HCT116 (cell line): ENCODE results near the gene RRAGB. TPM values are rescaled to one million over a fixed set of nuclear protein-coding genes. Genes with fewer than 3 reads are reported as not detected.

Experiments
- ATAC-seq: fragments of 200-7000 bp; cut with Tn5 transposase; 2 replicates; pipeline ENCODE4 v1.9.1; 2020; ENCODE audit warnings: mild to moderate bottlenecking, moderate library complexity
- BruUV-seq: library from RNA; stranded (reverse); fragments of 400-500 nt; replicated peaks from 2 replicates; lab custom pipeline; 2021; lab: Mats Ljungman, UMichigan
- CTCF ChIA-PET: fragments of 300-600 bp; sonication (Branson Sonifier 250); formaldehyde crosslinking; loops from one replicate; lab custom pipeline; 2021; ENCODE audit warnings: antibody characterized with exemption; lab: Charles Lee
- POLR2A ChIA-PET: fragments of 300-600, 350-600 bp; sonication (Branson Sonifier 250); formaldehyde crosslinking; loops from one replicate; lab custom pipeline; 2021; ENCODE audit warnings: antibody characterized with exemption; lab: Charles Lee
- RAD21 ChIA-PET, 2 experiments: fragments of 300-600 bp; sonication (Branson Sonifier 250); formaldehyde crosslinking; loops; one replicate each; lab custom pipeline; 2023; ENCODE audit warnings: low total read pairs in 2 of 2; ENCODE audit not compliant: uncharacterized antibody in 2 of 2, unreplicated experiment in 2 of 2, low non-redundant PET in 1 of 2; lab: Charles Lee
- DNase-seq: peaks from one replicate; pipeline ENCODE4 v3.0.0-alpha.2; 2010; ENCODE audit warnings: low read depth, low spot score
- H2AFZ ChIP-seq: fragments of 200-600 bp; shearing (Covaris generic), sonication (generic); 2 replicates; pipeline ENCODE4 v1.6.1; 2017; ENCODE audit warnings: low read depth, mixed run types, mixed read lengths, antibody characterized with exemption, low read length; ENCODE audit not compliant: poor library complexity, severe bottlenecking
- H3K27ac ChIP-seq: 2 replicates; pipeline ENCODE4 v1.5.1; 2012; ENCODE audit warnings: low read depth, low read length
- H3K27me3 ChIP-seq: fragments of 200-600 bp; sonication (generic); 2 replicates; pipeline ENCODE4 v1.6.1; 2016; ENCODE audit warnings: mixed run types, low read length, mixed read lengths; ENCODE audit not compliant: insufficient read depth
- H3K36me3 ChIP-seq, 2 experiments: fragments of 200-500 bp in 1 of 2; fragments of 200-600 bp in 1 of 2; sonication (Bioruptor generic) in 1 of 2; sonication (generic) in 1 of 2; 2 replicates each; pipeline versions ENCODE4 v1.5.1 to v1.6.1; 2014 to 2016; ENCODE audit warnings: low read length in 2 of 2, inconsistent platforms in 1 of 2, mixed read lengths in 1 of 2, mixed run types in 1 of 2; ENCODE audit not compliant: insufficient read depth in 2 of 2, control insufficient read depth in 1 of 2
- H3K4me1 ChIP-seq, 2 experiments: fragments of 200-600 bp in 1 of 2; sonication (generic) in 1 of 2; 2 replicates each; pipeline versions ENCODE4 v1.5.1 to v1.6.1; 2012 to 2017; ENCODE audit warnings: low read length in 2 of 2, inconsistent platforms in 1 of 2, mild to moderate bottlenecking in 1 of 2, mixed read lengths in 1 of 2, mixed run types in 1 of 2, moderate library complexity in 1 of 2; ENCODE audit not compliant: insufficient read depth in 2 of 2, control insufficient read depth in 1 of 2
- H3K4me2 ChIP-seq: fragments of 200-600 bp; sonication (generic); 2 replicates; pipeline ENCODE4 v1.6.1; 2017; ENCODE audit warnings: mixed run types, low read length, mixed read lengths
- H3K4me3 ChIP-seq, 2 experiments: fragments of 200-600 bp in 1 of 2; sonication (generic) in 1 of 2; replicated peaks in 1 of 2; 2 replicates each; pipeline ENCODE4 v1.5.1; 2011 to 2016; ENCODE audit warnings: low read length in 2 of 2, control low read depth in 1 of 2, low read depth in 1 of 2, mild to moderate bottlenecking in 1 of 2, mixed read lengths in 1 of 2, mixed run types in 1 of 2
- H3K79me2 ChIP-seq: fragments of 200-600 bp; sonication (generic); 2 replicates; pipeline ENCODE4 v1.6.1; 2017; ENCODE audit warnings: mild to moderate bottlenecking, mixed run types, low read length, moderate library complexity, mixed read lengths; ENCODE audit not compliant: insufficient read depth
- H3K9ac ChIP-seq: fragments of 200-600 bp; sonication (generic); 2 replicates; pipeline ENCODE4 v1.6.1; 2016; ENCODE audit warnings: low read length, mixed read lengths
- H3K9me2 ChIP-seq: fragments of 200-600 bp; sonication (generic), shearing (Covaris generic); 2 replicates; pipeline ENCODE4 v1.6.1; 2017; ENCODE audit warnings: mixed run types, mild to moderate bottlenecking, moderate library complexity; ENCODE audit not compliant: insufficient read depth
- H3K9me3 ChIP-seq, 2 experiments: fragments of 200-500 bp in 1 of 2; fragments of 200-600 bp in 1 of 2; sonication (Bioruptor generic) in 1 of 2; sonication (generic) in 1 of 2; 2 replicates each; pipeline ENCODE4 v1.6.1; 2014 to 2017; ENCODE audit warnings: low read length in 2 of 2, mixed read lengths in 2 of 2, inconsistent platforms in 1 of 2, low read depth in 1 of 2, mild to moderate bottlenecking in 1 of 2, mixed run types in 1 of 2, moderate library complexity in 1 of 2; ENCODE audit not compliant: control insufficient read depth in 1 of 2, insufficient read depth in 1 of 2
- H4K20me1 ChIP-seq: fragments of 200-600 bp; sonication (generic), shearing (Covaris generic); 2 replicates; pipeline ENCODE4 v1.6.1; 2017; ENCODE audit warnings: mixed run types, mild to moderate bottlenecking, moderate library complexity; ENCODE audit not compliant: insufficient read depth
- CBX3 ChIP-seq: IDR thresholded peaks from 2 replicates; pipeline ENCODE4 v1.6.1; 2012; ENCODE audit warnings: low read depth
- CEBPB ChIP-seq: IDR thresholded peaks from 2 replicates; pipeline ENCODE4 v1.6.1; 2012; ENCODE audit warnings: low read depth
- EGR1 ChIP-seq: IDR thresholded peaks from 2 replicates; pipeline ENCODE4 v1.6.1; 2012; ENCODE audit warnings: low read depth
- ELF1 ChIP-seq: IDR thresholded peaks from 2 replicates; pipeline ENCODE4 v1.6.1; 2012; ENCODE audit warnings: low read depth, borderline replicate concordance
- POLR2A ChIP-seq: IDR thresholded peaks from 2 replicates; pipeline ENCODE4 v1.7.0; 2011; ENCODE audit warnings: borderline replicate concordance; ENCODE audit not compliant: insufficient read depth, insufficient read length; ENCODE audit errors: extremely low read depth
- RAD21 ChIP-seq: IDR thresholded peaks from 2 replicates; pipeline ENCODE4 v1.6.1; 2012; ENCODE audit warnings: low read depth, mild to moderate bottlenecking
- SIN3A ChIP-seq: IDR thresholded peaks from 2 replicates; pipeline ENCODE4 v1.6.1; 2012; ENCODE audit warnings: low read depth
- SP1 ChIP-seq: IDR thresholded peaks from 2 replicates; pipeline ENCODE4 v1.6.1; 2012; ENCODE audit warnings: low read depth
- TCF7L2 ChIP-seq: IDR thresholded peaks from 2 replicates; pipeline ENCODE4 v1.7.0; 2011; ENCODE audit warnings: borderline replicate concordance, inconsistent platforms; ENCODE audit not compliant: insufficient read depth, insufficient read length; ENCODE audit errors: extremely low read depth
- YY1 ChIP-seq: IDR thresholded peaks from 2 replicates; pipeline ENCODE4 v1.6.1; 2011; ENCODE audit warnings: low read length, low read depth, moderate library complexity, mild to moderate bottlenecking; ENCODE audit not compliant: insufficient replicate concordance; ENCODE audit errors: extremely low read depth
- ZFX ChIP-seq: fragments of 450-650 bp; IDR thresholded peaks from 2 replicates; pipeline ENCODE4 v1.6.1; 2017
- ZNF274 ChIP-seq: fragments of 200-500 bp; sonication (Bioruptor generic); IDR thresholded peaks from 2 replicates; pipeline ENCODE4 v1.6.1; 2014; ENCODE audit warnings: mild to moderate bottlenecking, low read depth, low read length, inconsistent platforms
- intact Hi-C: fragments of 100-400 bp; cut with micrococcal nuclease; formaldehyde crosslinking; loops from 2 replicates; pipeline ENCODE4 v1.10.0; 2022
- total RNA-seq: library from RNA; stranded (reverse); gene quantifications from one replicate; pipeline ENCODE4 v1.2.1, GENCODE V29; 2021; ENCODE audit not compliant: unreplicated experiment
- TF ChIP-seq, protein P1 (sequence below), 3 experiments: fragments of 200-600 bp in 1 of 3; sonication (generic) in 1 of 3; IDR thresholded peaks in 2 of 3; conservative IDR thresholded peaks in 1 of 3; 2 replicates each; pipeline ENCODE4 v1.5.1; 2012 to 2017; ENCODE audit warnings: low read depth in 2 of 3, low read length in 2 of 3, antibody characterized with exemption in 1 of 3, borderline replicate concordance in 1 of 3, control low read depth in 1 of 3, mild to moderate bottlenecking in 1 of 3, mixed read lengths in 1 of 3, mixed run types in 1 of 3, moderate library complexity in 1 of 3; ENCODE audit not compliant: insufficient read depth in 1 of 3
- TF ChIP-seq, protein P2 (sequence below): IDR thresholded peaks from 2 replicates; pipeline ENCODE4 v1.6.1; 2012
- TF ChIP-seq, protein P3 (sequence below): IDR thresholded peaks from 2 replicates; pipeline ENCODE4 v1.6.1; 2011; ENCODE audit warnings: mild to moderate bottlenecking, low read length, moderate library complexity; ENCODE audit not compliant: insufficient replicate concordance; ENCODE audit errors: extremely low read depth

RRAGB gene
- total RNA-seq, 1 experiment from 2014 or later = 9.2 TPM

DNA sequence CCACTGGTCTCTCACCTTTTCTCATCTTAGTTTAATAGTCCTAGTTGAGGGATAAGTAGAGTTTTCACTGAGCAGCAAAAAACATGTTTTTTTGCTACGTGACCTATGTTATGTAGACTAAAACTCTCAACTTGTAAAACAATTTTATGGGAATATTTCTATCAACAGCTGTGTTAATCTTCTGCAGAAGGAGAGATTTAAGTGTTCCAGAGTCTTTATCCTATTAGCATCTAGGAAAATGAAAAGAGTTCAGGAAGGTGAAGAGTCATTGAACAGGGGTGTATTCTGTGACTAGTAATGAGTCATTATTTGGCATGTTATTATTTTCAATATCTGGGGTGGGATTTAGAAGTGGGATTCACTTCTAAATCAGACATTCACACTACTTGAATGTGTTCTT, 41.9 kb downstream of the RRAGB start:
- ATAC-seq (no peak), DNase-seq (no peak)
- intact Hi-C loops = no loop called here
- H3K79me2 ChIP-seq = no peaks in the 10 kb centered on the region
- no peak overlapping the region for H2AFZ ChIP-seq
- H3K27ac ChIP-seq = no peak overlapping the region
- H3K9ac ChIP-seq = no peak overlapping the region
- H3K27me3 ChIP-seq = no peaks in the 10 kb centered on the region
- no peak overlapping the region for H3K4me3 ChIP-seq
- H3K4me2 ChIP-seq = no peak overlapping the region
- BruUV-seq = no TSS peak
- H3K36me3 ChIP-seq = no peaks in the 10 kb centered on the region; a peak in 1 of 4 replicates
- no peaks in the 10 kb centered on the region for H4K20me1 ChIP-seq
- H3K4me1 ChIP-seq = no peaks in the 10 kb centered on the region
- TF ChIP-seq EGR1 (no peak), YY1 (no peak), SP1 (no peak), POLR2A (no peak), ZFX (no peak), ZNF274 (no peak), RAD21 (no peak), SIN3A (no peak), CEBPB (no peak), TCF7L2 (no peak), ELF1 (no peak), CBX3 (no peak)
- TF ChIP-seq, protein P1, sequence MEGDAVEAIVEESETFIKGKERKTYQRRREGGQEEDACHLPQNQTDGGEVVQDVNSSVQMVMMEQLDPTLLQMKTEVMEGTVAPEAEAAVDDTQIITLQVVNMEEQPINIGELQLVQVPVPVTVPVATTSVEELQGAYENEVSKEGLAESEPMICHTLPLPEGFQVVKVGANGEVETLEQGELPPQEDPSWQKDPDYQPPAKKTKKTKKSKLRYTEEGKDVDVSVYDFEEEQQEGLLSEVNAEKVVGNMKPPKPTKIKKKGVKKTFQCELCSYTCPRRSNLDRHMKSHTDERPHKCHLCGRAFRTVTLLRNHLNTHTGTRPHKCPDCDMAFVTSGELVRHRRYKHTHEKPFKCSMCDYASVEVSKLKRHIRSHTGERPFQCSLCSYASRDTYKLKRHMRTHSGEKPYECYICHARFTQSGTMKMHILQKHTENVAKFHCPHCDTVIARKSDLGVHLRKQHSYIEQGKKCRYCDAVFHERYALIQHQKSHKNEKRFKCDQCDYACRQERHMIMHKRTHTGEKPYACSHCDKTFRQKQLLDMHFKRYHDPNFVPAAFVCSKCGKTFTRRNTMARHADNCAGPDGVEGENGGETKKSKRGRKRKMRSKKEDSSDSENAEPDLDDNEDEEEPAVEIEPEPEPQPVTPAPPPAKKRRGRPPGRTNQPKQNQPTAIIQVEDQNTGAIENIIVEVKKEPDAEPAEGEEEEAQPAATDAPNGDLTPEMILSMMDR (IDR thresholded peaks at IDR 0.05 in 2 of 3, conservative IDR thresholded peaks at IDR 0.05 in 1 of 3; ENCODE audit: borderline replicate concordance in 1 of 3, insufficient read depth in 1 of 3, low read depth in 2 of 3, low read length in 2 of 3) = no peak
- TF ChIP-seq, protein P2, sequence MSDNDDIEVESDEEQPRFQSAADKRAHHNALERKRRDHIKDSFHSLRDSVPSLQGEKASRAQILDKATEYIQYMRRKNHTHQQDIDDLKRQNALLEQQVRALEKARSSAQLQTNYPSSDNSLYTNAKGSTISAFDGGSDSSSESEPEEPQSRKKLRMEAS = no peak
- TF ChIP-seq, protein P3, sequence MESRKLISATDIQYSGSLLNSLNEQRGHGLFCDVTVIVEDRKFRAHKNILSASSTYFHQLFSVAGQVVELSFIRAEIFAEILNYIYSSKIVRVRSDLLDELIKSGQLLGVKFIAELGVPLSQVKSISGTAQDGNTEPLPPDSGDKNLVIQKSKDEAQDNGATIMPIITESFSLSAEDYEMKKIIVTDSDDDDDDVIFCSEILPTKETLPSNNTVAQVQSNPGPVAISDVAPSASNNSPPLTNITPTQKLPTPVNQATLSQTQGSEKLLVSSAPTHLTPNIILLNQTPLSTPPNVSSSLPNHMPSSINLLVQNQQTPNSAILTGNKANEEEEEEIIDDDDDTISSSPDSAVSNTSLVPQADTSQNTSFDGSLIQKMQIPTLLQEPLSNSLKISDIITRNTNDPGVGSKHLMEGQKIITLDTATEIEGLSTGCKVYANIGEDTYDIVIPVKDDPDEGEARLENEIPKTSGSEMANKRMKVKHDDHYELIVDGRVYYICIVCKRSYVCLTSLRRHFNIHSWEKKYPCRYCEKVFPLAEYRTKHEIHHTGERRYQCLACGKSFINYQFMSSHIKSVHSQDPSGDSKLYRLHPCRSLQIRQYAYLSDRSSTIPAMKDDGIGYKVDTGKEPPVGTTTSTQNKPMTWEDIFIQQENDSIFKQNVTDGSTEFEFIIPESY = no peak
- RAD21 ChIA-PET = no interaction called here
- CTCF ChIA-PET = no interaction called here
- H3K9me3 ChIP-seq = no peaks in the 10 kb centered on the region
- no peaks in the 10 kb centered on the region for H3K9me2 ChIP-seq
- POLR2A ChIA-PET = no interaction called here
